Hematopoietic multipotent progenitor cell treated with erythropoietin and hydrocortisone succinate and interleukin-3 and kit ligand, for 4 days (in vitro differentiated cells): ENCODE measurements around the gene RPH3AL.
"Not testable (repeated sequence)": the region's sequence is repeated elsewhere in the genome, so short reads cannot be mapped to it uniquely, and the experiment has no call there.

Source experiments
- DNase-seq: peaks from one replicate; pipeline ENCODE4 v3.0.0-alpha.2; 2015

The RPH3AL gene

GRCh38 chr17:258906-259305, 93.7 kb downstream of the RPH3AL start:
- DNase-seq = no peak

DNA sequence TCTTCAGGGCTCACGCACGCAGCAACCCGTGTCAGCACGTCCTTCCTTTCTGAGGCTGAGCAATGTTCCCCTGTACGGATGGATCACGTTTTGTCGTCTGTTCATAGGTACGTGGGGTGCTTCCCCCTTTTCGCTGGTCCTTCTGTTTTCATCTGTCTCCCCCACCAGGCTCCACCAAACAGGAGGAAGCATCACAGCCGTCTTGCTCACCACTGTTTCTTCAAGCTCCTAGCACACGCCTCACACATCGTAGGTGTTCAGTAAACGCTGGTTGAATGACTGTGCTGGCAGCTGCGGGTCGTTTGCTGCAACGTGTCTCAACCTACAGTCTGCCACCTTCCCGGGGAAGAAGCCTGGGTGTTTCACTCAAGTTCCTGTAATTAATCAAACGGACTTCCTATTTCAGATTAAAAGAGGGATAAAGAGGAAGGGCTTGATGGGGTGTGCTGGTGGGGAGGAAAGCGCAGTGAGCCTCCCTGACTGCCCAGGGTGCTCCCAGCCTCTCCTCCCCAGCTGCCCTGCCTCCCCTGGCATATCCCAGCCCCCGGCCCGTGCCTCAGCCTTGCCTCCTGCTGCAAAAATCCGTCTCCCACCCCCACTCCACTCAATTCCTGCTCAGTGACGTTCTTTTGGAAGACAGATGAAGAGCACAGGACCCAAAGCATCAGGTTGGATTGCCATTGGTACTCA, 94.4 kb downstream of the RPH3AL start:
- peak; percentile 23 for DNase-seq

GRCh38 chr17:253091-253846, 99.3 kb downstream of the RPH3AL start:
- DNase-seq = no peak

DNA sequence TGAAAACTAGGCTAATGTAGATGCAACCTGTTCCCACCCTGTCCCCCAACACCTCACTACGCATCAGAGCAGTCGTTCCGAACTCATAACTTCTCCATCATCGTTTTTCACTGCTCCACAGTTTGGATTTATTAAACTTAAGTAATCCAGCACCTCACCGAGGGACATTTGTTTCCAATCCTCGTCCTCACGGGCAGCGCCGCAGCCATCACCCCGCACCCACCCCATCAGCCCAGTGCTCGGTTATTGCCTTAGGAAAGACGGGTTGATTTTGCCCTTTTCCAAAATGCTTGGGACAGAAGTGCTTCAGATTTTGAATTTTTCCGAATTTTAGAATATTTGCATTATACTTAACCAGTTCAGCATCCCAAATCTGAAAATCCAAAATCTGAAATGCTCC, 100.2 kb downstream of the RPH3AL start:
- DNase-seq = no peak

DNA sequence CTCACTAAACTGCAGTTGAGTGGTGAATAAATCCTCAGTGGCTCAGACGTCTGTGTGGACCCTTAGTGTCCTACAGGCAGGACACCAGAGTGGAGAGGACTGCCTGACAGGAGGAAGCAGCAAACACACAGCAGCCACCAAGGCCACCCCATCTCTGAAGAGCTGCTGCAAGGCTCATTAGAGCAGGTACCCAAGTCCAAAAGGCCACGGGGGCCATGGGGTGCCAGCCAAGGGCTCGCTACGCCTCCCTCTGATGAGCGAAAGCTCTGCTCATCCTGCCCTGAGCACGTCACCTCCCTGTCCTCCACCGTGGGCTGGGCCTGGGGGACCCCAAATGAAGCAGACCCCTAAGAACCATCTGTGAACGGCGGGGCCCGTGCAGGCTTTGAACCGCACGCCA, 101.1 kb downstream of the RPH3AL start:
- no peak for DNase-seq

DNA sequence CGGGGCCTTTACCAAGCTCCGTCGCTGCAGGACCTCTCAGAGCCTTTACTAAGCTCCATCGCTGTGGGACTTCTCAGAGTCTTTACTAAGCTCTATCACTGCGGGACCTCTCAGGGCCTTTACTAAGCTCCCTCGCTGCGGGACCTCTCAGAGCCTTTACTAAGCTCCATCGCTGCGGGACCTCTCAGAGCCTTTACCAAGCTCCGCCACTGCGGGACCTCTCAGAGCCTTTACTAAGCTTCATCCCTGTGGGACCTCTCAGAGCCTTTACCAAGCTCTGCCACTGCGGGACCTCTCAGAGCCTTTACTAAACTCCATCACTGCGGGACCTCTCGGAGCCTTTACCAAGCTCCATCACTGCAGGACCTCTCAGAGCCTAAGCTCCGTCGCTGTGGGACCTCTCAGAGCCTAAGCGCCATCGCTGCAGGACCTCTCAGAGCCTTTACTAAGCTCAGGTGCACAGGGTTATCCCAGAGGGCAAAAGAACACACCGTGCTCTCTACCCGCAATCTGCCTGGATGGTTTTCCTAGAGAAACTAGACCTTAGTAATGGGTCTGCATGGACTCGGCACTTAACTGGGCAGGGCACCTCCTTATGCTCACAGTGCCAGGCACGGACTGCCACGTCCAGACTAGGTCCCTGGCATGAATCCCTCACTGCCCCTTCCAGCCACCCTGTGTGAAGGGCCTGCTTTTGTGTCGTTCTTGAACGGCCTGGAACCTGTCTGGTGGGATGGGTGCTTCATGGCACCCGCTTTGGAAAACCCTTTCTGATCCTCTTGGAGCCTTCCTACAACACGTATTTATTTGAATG, 101.9 kb downstream of the RPH3AL start:
- DNase-seq = no peak

DNA sequence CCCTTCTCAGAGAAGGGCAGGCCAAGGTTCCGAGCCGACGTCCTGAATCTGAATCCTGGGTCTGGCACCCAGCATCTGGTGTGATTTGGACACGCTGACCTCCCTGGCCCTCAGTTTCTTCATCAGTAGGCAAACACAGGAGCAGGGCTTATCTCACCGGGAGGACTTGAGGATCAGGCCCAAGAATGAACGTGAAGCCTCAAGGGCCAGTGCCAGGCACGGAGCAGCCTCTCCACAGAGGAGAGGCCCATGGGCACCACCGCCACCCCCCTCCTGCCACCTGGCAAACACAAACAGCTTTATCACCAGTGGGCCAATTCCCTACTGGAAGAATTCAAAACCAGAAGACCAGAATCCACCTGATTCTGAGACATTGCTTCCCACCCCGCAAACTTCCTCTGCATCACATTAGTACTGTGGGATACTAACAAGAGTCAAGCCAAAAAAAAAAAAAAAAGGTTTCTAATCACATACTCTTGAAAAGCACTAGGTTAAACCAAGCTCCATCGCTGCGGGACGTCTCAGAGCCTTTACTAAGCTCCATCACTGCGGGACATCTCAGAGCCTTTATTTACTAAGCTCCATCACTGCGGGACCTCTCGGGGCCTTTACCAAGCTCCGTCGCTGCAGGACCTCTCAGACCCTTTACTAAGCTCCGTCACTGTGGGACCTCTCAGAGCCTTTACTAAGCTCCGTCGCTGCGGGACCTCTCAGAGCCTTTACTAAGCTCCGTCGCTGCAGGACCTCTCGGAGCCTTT, 103.2 kb downstream of the RPH3AL start:
- no peak for DNase-seq

DNA sequence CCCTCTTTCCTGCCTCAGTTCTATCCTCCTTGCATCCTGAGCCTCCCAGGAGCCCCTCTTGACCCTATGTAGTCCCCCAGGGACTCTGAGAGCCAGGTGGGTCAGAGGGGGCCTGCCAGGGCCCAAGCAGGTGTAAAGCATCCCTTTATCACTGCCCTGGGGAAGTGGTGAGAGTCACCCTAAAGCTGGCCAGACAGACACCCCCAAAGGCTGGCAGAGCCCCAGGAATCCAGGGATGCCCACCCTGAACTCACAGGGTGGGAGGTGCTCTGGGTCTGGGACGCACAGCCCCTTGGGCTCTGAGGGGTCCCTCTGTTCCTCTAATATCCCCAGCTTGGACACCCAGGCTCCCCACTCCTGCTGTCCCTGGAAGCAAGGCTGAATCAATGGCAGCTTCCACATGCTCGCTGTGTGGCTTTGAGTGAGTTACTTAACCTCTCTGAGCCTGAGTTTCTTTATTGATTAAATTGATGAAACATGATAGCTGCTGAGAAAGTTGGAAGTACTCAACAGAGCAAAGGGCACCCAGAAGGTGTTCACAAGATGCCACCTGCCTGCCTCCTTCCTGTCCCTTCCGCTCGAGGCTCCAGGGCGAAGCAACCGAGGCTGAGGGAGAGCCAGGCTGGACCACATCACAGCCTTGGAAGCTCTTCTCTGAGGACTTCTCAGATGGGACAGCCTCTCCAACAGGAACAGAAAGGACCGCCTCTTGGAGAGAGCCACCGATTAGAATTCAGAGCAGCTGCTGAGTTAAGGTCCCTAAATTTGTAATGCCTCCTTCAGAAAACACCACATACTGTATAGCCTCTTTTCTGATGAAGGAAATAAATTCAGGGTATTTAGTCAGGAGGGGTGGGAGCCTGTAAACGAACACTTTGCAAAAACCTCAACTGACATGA, 104.0 kb downstream of the RPH3AL start:
- no peak for DNase-seq

- DNase-seq = no peak
Observed at GRCh38 chr17:247767-248166, 104.8 kb downstream of the RPH3AL start.

DNA sequence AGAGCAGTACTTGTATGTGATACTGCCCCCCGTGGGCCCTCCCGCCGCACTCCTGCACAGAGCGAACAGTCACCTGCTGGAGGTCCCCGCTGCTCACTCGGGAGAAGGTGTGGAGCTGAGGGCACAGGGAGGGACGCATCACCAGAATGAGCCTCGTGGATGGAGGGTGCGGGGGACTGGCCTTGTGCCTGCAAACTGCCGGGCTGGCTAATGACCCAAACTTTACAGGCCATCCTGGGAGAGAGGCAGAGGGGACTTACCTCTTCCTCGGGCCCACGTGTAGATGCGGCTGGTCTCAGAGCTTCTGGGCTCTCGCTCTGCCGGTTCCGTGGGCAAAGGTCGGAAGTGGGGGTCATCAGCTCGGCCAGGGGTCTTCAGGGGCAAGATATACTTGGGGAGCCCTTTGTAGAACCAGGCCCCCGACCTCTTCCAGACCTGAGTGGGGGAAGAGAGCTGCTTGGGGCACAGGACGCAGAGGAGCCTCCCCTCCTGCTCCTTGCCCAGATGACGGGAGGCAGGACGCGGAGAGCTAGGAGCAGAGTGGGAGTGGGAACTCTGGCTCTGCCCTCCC, 105.7 kb downstream of the RPH3AL start:
- DNase-seq = no peak

- no peak for DNase-seq
Observed at GRCh38 chr17:246226-246625, 106.4 kb downstream of the RPH3AL start.

DNA sequence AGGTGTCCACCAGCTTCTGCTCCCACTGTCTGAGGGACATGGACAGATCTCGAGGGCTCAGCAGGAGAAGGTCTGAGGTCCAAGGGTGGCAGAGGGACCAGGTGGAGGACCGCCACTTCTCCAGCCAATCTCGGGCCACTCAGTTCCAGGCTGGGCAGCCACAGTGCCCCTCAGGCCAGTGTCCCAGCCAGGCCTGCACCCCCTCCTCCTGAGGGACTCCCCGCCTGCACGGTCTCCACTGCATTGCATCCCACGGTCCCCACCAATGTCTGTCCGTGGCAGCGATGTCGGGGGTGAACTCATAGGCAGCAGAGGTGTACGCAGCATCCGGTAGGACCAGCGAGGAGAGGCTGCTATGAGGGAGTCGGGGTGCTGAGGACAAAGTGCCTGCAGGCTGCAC, 107.0 kb downstream of the RPH3AL start:
- DNase-seq = no peak

DNA sequence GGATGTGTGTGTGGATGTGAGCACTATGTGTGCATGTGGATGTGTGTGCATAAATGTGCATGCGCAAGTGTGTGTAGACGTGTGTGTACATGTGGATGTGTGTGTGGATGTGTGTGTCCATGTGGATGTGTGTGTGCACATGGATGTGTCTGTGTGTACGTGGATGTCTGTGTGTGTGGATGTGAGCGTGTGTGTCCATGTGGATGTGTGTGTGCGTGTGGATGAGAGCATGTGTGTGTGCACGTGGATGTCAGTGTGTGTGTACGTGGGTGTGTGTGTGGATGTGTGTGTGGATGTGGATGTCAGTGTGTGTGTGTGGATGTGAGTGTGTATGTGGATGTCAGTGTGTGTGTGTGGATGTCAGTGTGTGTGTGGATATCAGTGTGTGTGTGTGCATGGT, 107.6 kb downstream of the RPH3AL start:
- DNase-seq = no peak

GRCh38 chr17:243924-244323, 108.7 kb downstream of the RPH3AL start:
- DNase-seq = not testable (repeated sequence)

- no peak for DNase-seq
Observed at GRCh38 chr17:238964-239259, 113.7 kb downstream of the RPH3AL start.

DNA sequence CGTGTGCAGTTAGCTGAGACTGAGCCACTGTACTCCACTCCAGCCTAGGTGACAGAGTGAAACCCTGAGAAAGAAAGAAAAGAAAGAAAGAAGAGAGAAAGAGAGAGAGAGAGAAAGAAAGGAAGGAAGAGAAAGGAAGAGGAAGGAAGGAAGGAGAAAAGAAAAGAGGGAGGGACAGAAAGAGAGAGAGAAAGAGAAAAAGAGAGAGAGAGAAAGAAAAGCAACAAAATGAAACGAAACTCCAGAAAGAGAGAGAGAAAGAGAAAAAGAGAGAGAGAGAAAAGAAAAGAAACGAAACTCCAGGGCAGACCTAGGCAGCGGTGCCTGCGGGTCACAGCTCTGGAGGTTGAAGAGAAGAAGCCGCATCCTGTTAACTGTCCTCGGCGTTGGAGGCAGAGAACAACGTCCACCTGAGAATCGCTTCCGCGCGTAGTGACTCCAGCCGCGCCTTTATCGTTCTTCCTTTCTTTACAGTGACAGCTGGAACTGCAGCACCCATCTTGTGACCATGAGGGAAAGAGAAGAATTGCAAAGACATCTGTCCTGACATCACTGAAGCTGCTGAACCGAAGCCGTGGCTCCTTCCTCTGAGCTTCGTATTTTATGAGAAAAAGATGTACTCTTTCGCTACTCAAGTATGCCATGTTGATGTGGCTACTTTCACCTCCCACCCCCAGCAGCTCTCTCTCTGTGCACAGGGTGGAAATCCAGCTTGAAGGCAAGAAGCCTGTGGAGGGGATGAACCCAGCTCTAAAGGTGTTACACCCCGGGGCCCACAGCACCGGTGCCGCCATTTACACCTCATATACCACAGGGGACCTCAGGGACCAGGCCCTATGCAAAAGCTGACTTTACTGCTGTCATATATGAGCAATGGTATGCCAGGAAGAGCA, 114.3 kb downstream of the RPH3AL start:
- no peak for DNase-seq

DNA sequence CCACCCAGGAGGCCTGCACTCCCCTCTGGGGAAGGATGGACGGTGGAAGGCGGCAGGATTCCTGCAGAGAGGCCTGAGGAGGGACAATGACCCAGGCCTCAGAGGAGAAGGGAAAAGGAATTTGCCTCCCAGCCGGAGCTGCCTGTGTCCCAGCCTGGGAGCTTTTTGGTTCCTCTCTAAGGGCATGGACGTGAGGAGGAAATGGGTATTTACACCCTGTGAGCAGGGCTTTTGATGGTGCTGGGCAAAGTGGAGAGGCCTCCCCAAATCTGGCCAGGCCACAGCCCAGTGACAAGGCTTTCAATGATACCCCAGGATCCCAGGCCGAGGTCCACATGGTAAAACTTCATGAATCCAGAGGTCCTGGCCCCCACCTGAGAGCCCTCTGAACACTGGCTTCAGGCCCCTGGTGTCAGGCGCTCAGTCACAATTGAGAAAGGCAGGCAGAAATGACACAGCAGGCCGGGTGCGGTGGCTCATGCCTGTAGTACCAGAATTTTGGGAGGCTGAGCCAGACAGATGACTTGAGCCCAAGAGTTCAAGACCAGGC, 115.1 kb downstream of the RPH3AL start:
- DNase-seq = no peak

GRCh38 chr17:236641-237405, 115.8 kb downstream of the RPH3AL start:
- DNase-seq = no peak

- no peak for DNase-seq
Observed at GRCh38 chr17:235831-236640, 116.6 kb downstream of the RPH3AL start.
